Measurements from ENCODE around the gene SPDYE18. TPM values are rescaled to one million over a fixed set of nuclear protein-coding genes. Genes with fewer than 3 reads are reported as not detected.
"Not testable (repeated sequence)": the region's sequence is repeated elsewhere in the genome, so short reads cannot be mapped to it uniquely, and the experiment has no call there.

SPDYE18 gene
- 1 to 10 TPM; 1.1 to 3.3 (median 1.9) TPM for total RNA-seq
- not detected for polyA plus RNA-seq
- 6.5 reads per million, percentile 28 among the genes with 10 or more reads in this experiment for total RNA-seq

GRCh38 chr7:77062557-77062956 lies at the start of gene SPDYE18:
SPDYE18 (minus strand) TSS chr7:77062558; CDS start chr7:77060512, 2,046 bp downstream.
- H3K27ac Mint-ChIP-seq; DNase-seq; POLR2A ChIA-PET; H3K4me3 ChIP-seq (ENCODE audit: low read length); H3K27me3 Mint-ChIP-seq; H3K4me1 ChIP-seq (ENCODE audit: control insufficient read depth in 2 of 2, insufficient read depth in 2 of 2, low read length in 2 of 2); H3K9me3 Mint-ChIP-seq; CTCF ChIA-PET; H3K27ac ChIP-seq (ENCODE audit: low read depth, low read length); H3K36me3 ChIP-seq (ENCODE audit: control insufficient read depth in 2 of 3, insufficient read depth in 3 of 3, low read length in 3 of 3); H3K27me3 ChIP-seq (ENCODE audit: control insufficient read depth in 2 of 2, insufficient read depth in 2 of 2, low read length in 2 of 2); ATAC-seq; H3K4me1 Mint-ChIP-seq; intact Hi-C loops (cut with micrococcal nuclease); H3K4me3 Mint-ChIP-seq; H3K9me3 ChIP-seq (ENCODE audit: control insufficient read depth in 2 of 3, low read length in 3 of 3): not testable (repeated sequence)
- H3K36me3 Mint-ChIP-seq: peaks cover 0 to 18% (median 4%) of the 10 kb centered on the region in 5 donors

- intact Hi-C loops (cut with micrococcal nuclease); POLR2A ChIA-PET; H3K9me3 Mint-ChIP-seq; H3K27me3 ChIP-seq (ENCODE audit: control insufficient read depth in 2 of 2, insufficient read depth in 2 of 2, low read length in 2 of 2); H3K36me3 ChIP-seq (ENCODE audit: control insufficient read depth in 2 of 3, insufficient read depth in 3 of 3, low read length in 3 of 3); ATAC-seq; CTCF ChIA-PET; H3K36me3 Mint-ChIP-seq; H3K27ac ChIP-seq (ENCODE audit: low read depth, low read length); H3K4me3 ChIP-seq (ENCODE audit: low read length); DNase-seq; H3K9me3 ChIP-seq (ENCODE audit: control insufficient read depth in 2 of 3, low read length in 3 of 3); H3K27me3 Mint-ChIP-seq; H3K4me1 Mint-ChIP-seq; H3K27ac Mint-ChIP-seq; H3K4me1 ChIP-seq (ENCODE audit: control insufficient read depth in 2 of 2, insufficient read depth in 2 of 2, low read length in 2 of 2); H3K4me3 Mint-ChIP-seq: not testable (repeated sequence)
These were observed 46.0 kb upstream of the SPDYE18 start for GRCh38 chr7:77108362-77108761.

GRCh38 chr7:77107659-77108058 lies 45.3 kb upstream of the SPDYE18 start:
- H3K27ac Mint-ChIP-seq; H3K27me3 ChIP-seq (ENCODE audit: control insufficient read depth in 2 of 2, insufficient read depth in 2 of 2, low read length in 2 of 2); H3K4me1 ChIP-seq (ENCODE audit: control insufficient read depth in 2 of 2, insufficient read depth in 2 of 2, low read length in 2 of 2); H3K27ac ChIP-seq (ENCODE audit: low read depth, low read length); intact Hi-C loops (cut with micrococcal nuclease); H3K36me3 Mint-ChIP-seq; H3K9me3 Mint-ChIP-seq; H3K4me3 ChIP-seq (ENCODE audit: low read length); H3K36me3 ChIP-seq (ENCODE audit: control insufficient read depth in 2 of 3, insufficient read depth in 3 of 3, low read length in 3 of 3); H3K9me3 ChIP-seq (ENCODE audit: control insufficient read depth in 2 of 3, low read length in 3 of 3); CTCF ChIA-PET; H3K4me1 Mint-ChIP-seq; DNase-seq; H3K4me3 Mint-ChIP-seq; H3K27me3 Mint-ChIP-seq; ATAC-seq; POLR2A ChIA-PET: not testable (repeated sequence)

GRCh38 chr7:77105904-77106303 lies 43.5 kb upstream of the SPDYE18 start:
- CTCF ChIA-PET; H3K27ac Mint-ChIP-seq; H3K27me3 Mint-ChIP-seq; intact Hi-C loops (cut with micrococcal nuclease); H3K27me3 ChIP-seq (ENCODE audit: control insufficient read depth in 2 of 2, insufficient read depth in 2 of 2, low read length in 2 of 2); H3K4me1 ChIP-seq (ENCODE audit: control insufficient read depth in 2 of 2, insufficient read depth in 2 of 2, low read length in 2 of 2); H3K4me1 Mint-ChIP-seq; H3K36me3 ChIP-seq (ENCODE audit: control insufficient read depth in 2 of 3, insufficient read depth in 3 of 3, low read length in 3 of 3); H3K27ac ChIP-seq (ENCODE audit: low read depth, low read length); H3K4me3 ChIP-seq (ENCODE audit: low read length); H3K4me3 Mint-ChIP-seq; DNase-seq; H3K36me3 Mint-ChIP-seq; H3K9me3 Mint-ChIP-seq; H3K9me3 ChIP-seq (ENCODE audit: control insufficient read depth in 2 of 3, low read length in 3 of 3); POLR2A ChIA-PET; ATAC-seq: not testable (repeated sequence)

- POLR2A ChIA-PET; H3K9me3 ChIP-seq (ENCODE audit: control insufficient read depth in 2 of 3, low read length in 3 of 3); intact Hi-C loops (cut with micrococcal nuclease); H3K4me1 ChIP-seq (ENCODE audit: control insufficient read depth in 2 of 2, insufficient read depth in 2 of 2, low read length in 2 of 2); H3K36me3 ChIP-seq (ENCODE audit: control insufficient read depth in 2 of 3, insufficient read depth in 3 of 3, low read length in 3 of 3); H3K9me3 Mint-ChIP-seq; H3K4me1 Mint-ChIP-seq; H3K27me3 ChIP-seq (ENCODE audit: control insufficient read depth in 2 of 2, insufficient read depth in 2 of 2, low read length in 2 of 2); H3K27ac ChIP-seq (ENCODE audit: low read depth, low read length); H3K4me3 ChIP-seq (ENCODE audit: low read length); H3K27ac Mint-ChIP-seq; H3K4me3 Mint-ChIP-seq; H3K27me3 Mint-ChIP-seq; CTCF ChIA-PET; ATAC-seq; H3K36me3 Mint-ChIP-seq; DNase-seq: not testable (repeated sequence)
These were observed 40.3 kb upstream of the SPDYE18 start for GRCh38 chr7:77102671-77103070.

- H3K4me3 ChIP-seq (ENCODE audit: low read length); H3K36me3 ChIP-seq (ENCODE audit: control insufficient read depth in 2 of 3, insufficient read depth in 3 of 3, low read length in 3 of 3); DNase-seq; H3K27me3 Mint-ChIP-seq; H3K4me1 ChIP-seq (ENCODE audit: control insufficient read depth in 2 of 2, insufficient read depth in 2 of 2, low read length in 2 of 2); H3K27me3 ChIP-seq (ENCODE audit: control insufficient read depth in 2 of 2, insufficient read depth in 2 of 2, low read length in 2 of 2); CTCF ChIA-PET; intact Hi-C loops (cut with micrococcal nuclease); H3K9me3 ChIP-seq (ENCODE audit: control insufficient read depth in 2 of 3, low read length in 3 of 3); ATAC-seq; H3K36me3 Mint-ChIP-seq; H3K27ac ChIP-seq (ENCODE audit: low read depth, low read length); H3K4me3 Mint-ChIP-seq; H3K9me3 Mint-ChIP-seq; H3K4me1 Mint-ChIP-seq; H3K27ac Mint-ChIP-seq; POLR2A ChIA-PET: not testable (repeated sequence)
These were observed 38.8 kb upstream of the SPDYE18 start for GRCh38 chr7:77101187-77101586.

- H3K27me3 ChIP-seq (ENCODE audit: control insufficient read depth in 2 of 2, insufficient read depth in 2 of 2, low read length in 2 of 2); DNase-seq; H3K27me3 Mint-ChIP-seq; POLR2A ChIA-PET; H3K36me3 Mint-ChIP-seq; H3K9me3 Mint-ChIP-seq; H3K9me3 ChIP-seq (ENCODE audit: control insufficient read depth in 2 of 3, low read length in 3 of 3); H3K27ac Mint-ChIP-seq; H3K27ac ChIP-seq (ENCODE audit: low read depth, low read length); ATAC-seq; H3K4me3 Mint-ChIP-seq; H3K4me3 ChIP-seq (ENCODE audit: low read length); H3K4me1 Mint-ChIP-seq; intact Hi-C loops (cut with micrococcal nuclease); CTCF ChIA-PET; H3K4me1 ChIP-seq (ENCODE audit: control insufficient read depth in 2 of 2, insufficient read depth in 2 of 2, low read length in 2 of 2); H3K36me3 ChIP-seq (ENCODE audit: control insufficient read depth in 2 of 3, insufficient read depth in 3 of 3, low read length in 3 of 3): not testable (repeated sequence)
These were observed 38.1 kb upstream of the SPDYE18 start for GRCh38 chr7:77100501-77100900.

All from naive thymus-derived CD4-positive, alpha-beta T cell (primary cell).